DND-41 (cell line): ENCODE results near the gene KCNIP4.

Source experiments
- ATAC-seq: fragments of 200-7000 bp; cut with Tn5 transposase; 3 replicates; pipeline ENCODE4 v1.9.1; 2021; ENCODE audit warnings: low read depth; ENCODE audit not compliant: insufficient read depth
- DNase-seq: peaks from one replicate; pipeline ENCODE4 v3.0.0-alpha.2; 2020
- H2AFZ ChIP-seq: 2 replicates; pipeline ENCODE4 v1.6.0; 2012; ENCODE audit warnings: low read depth, low read length
- H3K27ac ChIP-seq: 2 replicates; pipeline ENCODE4 v1.5.1; 2012; ENCODE audit warnings: low read length, inconsistent platforms
- H3K27me3 ChIP-seq: fragments of 200-600 bp; sonication (generic); 2 replicates; pipeline ENCODE4 v1.6.0; 2012; ENCODE audit warnings: low read length, mild to moderate bottlenecking, inconsistent platforms; ENCODE audit not compliant: insufficient read depth, poor library complexity
- H3K36me3 ChIP-seq: 2 replicates; pipeline ENCODE4 v1.5.1; 2012; ENCODE audit warnings: low read length, inconsistent platforms; ENCODE audit not compliant: insufficient read depth
- H3K4me1 ChIP-seq: 2 replicates; pipeline ENCODE4 v1.5.1; 2012; ENCODE audit warnings: mild to moderate bottlenecking, low read length; ENCODE audit not compliant: insufficient read depth
- H3K4me2 ChIP-seq: 2 replicates; pipeline ENCODE4 v1.6.0; 2012; ENCODE audit warnings: mild to moderate bottlenecking, moderate library complexity, low read length, inconsistent platforms; ENCODE audit not compliant: insufficient read depth
- H3K4me3 ChIP-seq, 2 experiments: fragments of 200-600 bp in 1 of 2; shearing (Covaris generic) in 1 of 2; 2 replicates each; pipeline ENCODE4 v1.5.1; 2012 to 2016; ENCODE audit warnings: inconsistent platforms in 2 of 2, low read length in 2 of 2, mild to moderate bottlenecking in 2 of 2, low read depth in 1 of 2, moderate library complexity in 1 of 2
- H3K79me2 ChIP-seq: 2 replicates; pipeline ENCODE4 v1.6.0; 2012; ENCODE audit warnings: low read length, inconsistent platforms; ENCODE audit not compliant: insufficient read depth
- H3K9ac ChIP-seq: 2 replicates; pipeline ENCODE4 v1.6.0; 2012; ENCODE audit warnings: low read depth, mild to moderate bottlenecking, inconsistent platforms, low read length, moderate library complexity
- H3K9me3 ChIP-seq: 2 replicates; pipeline ENCODE4 v1.5.1; 2012; ENCODE audit warnings: low read length, moderate library complexity, mild to moderate bottlenecking, inconsistent platforms; ENCODE audit not compliant: insufficient read depth, severe bottlenecking
- H4K20me1 ChIP-seq: 2 replicates; pipeline ENCODE4 v1.6.0; 2012; ENCODE audit warnings: low read length; ENCODE audit not compliant: insufficient read depth
- CTCF ChIP-seq: IDR thresholded peaks from 2 replicates; pipeline ENCODE4 v1.5.1; 2012; ENCODE audit warnings: borderline replicate concordance, low read length, moderate library complexity, mild to moderate bottlenecking; ENCODE audit not compliant: poor library complexity, severe bottlenecking; ENCODE audit errors: extremely low read depth
- EZH2 ChIP-seq: IDR thresholded peaks from 3 replicates; pipeline ENCODE4 v1.6.1; 2012; ENCODE audit warnings: borderline replicate concordance, low read depth, mild to moderate bottlenecking, moderate library complexity, low read length, inconsistent platforms; ENCODE audit not compliant: severe bottlenecking

The KCNIP4 gene

GRCh38 chr4:21882051-21882839 is 66.3 kb downstream of the KCNIP4 start:
- H3K4me1 ChIP-seq: no peaks in the 10 kb centered on the region
- H3K27ac ChIP-seq: no peak overlapping the region
- no peaks in the 10 kb centered on the region for H4K20me1 ChIP-seq
- no peak overlapping the region for H3K4me2 ChIP-seq
- no peaks in the 10 kb centered on the region for H3K9me3 ChIP-seq
- no peak overlapping the region for H3K9ac ChIP-seq
- H3K79me2 ChIP-seq: no peaks in the 10 kb centered on the region
- H3K27me3 ChIP-seq: no peaks in the 10 kb centered on the region
- ATAC-seq: no peak
- no peak for TF ChIP-seq CTCF
- TF ChIP-seq EZH2: no peak
- no peak overlapping the region for H3K4me3 ChIP-seq
- H3K36me3 ChIP-seq: no peaks in the 10 kb centered on the region
- DNase-seq: no peak
- H2AFZ ChIP-seq: no peak overlapping the region

GRCh38 chr4:21879187-21879586 is 69.4 kb downstream of the KCNIP4 start:
- ATAC-seq (no peak), DNase-seq (no peak)
- Histone ChIP-seq H3K9me3 (no peaks in the 10 kb centered on the region), H3K4me1 (no peaks in the 10 kb centered on the region), H3K9ac (no peak overlapping the region), H3K4me2 (no peak overlapping the region), H3K36me3 (no peaks in the 10 kb centered on the region), H2AFZ (no peak overlapping the region), H3K79me2 (no peaks in the 10 kb centered on the region), H3K27ac (no peak overlapping the region), H4K20me1 (no peaks in the 10 kb centered on the region), H3K27me3 (no peaks in the 10 kb centered on the region), H3K4me3 (no peak overlapping the region)
- no peak for TF ChIP-seq EZH2

- H3K4me1 ChIP-seq: no peaks in the 10 kb centered on the region
- H3K27ac ChIP-seq: no peak overlapping the region
- DNase-seq (no peak), ATAC-seq (no peak)
- H3K9ac ChIP-seq: no peak overlapping the region
- no peaks in the 10 kb centered on the region for H4K20me1 ChIP-seq
- H2AFZ ChIP-seq: no peak overlapping the region
- H3K4me2 ChIP-seq: no peak overlapping the region
- TF ChIP-seq CTCF: no peak
- no peak for TF ChIP-seq EZH2
- H3K79me2 ChIP-seq: no peaks in the 10 kb centered on the region
- no peak overlapping the region for H3K4me3 ChIP-seq
- H3K36me3 ChIP-seq: no peaks in the 10 kb centered on the region
- H3K27me3 ChIP-seq: no peaks in the 10 kb centered on the region
- no peaks in the 10 kb centered on the region for H3K9me3 ChIP-seq
Measured at GRCh38 chr4:21876711-21877110, 71.9 kb downstream of the KCNIP4 start.

GRCh38 chr4:21873145-21873544 is 75.4 kb downstream of the KCNIP4 start:
- H3K36me3 ChIP-seq: no peaks in the 10 kb centered on the region
- H3K4me3 ChIP-seq: no peak overlapping the region
- H2AFZ ChIP-seq: no peak overlapping the region
- H3K9me3 ChIP-seq: no peaks in the 10 kb centered on the region
- H3K27me3 ChIP-seq: no peaks in the 10 kb centered on the region
- no peak overlapping the region for H3K27ac ChIP-seq
- TF ChIP-seq CTCF: no peak
- no peak for TF ChIP-seq EZH2
- no peaks in the 10 kb centered on the region for H4K20me1 ChIP-seq
- ATAC-seq (no peak), DNase-seq (no peak)
- no peak overlapping the region for H3K9ac ChIP-seq
- no peaks in the 10 kb centered on the region for H3K79me2 ChIP-seq
- no peak overlapping the region for H3K4me2 ChIP-seq
- H3K4me1 ChIP-seq: no peaks in the 10 kb centered on the region
